Fibroblast of skin of right quadriceps (primary cell): ENCODE measurements around the gene PNMA1.

ENCODE experiments used
- DNase-seq: peaks from one replicate; pipeline ENCODE4 v3.0.0-alpha.2; 2013

Gene PNMA1

DNA sequence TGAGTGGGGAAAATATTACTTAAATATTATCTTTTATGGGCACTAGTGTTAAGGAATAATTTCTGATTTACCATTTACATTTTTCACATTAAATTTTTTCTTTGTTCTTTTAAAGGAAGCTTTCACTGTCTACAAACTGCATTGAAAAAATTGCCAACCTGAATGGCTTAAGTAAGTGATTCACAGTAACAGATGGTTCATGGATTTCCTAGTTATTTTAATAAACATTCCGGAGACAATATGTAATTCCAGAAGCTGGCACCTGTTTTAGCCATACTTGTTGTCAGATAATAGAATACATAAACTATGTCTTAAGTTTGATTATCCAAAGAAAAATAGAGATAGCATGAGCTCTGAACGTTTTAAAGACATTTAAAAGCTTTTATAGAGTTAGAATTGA, 52.3 kb downstream of the PNMA1 start:
- DNase-seq: no peak
